Right ventricle myocardium superior (tissue), 1 donor: ENCODE results near the gene CEP20. TPM values are rescaled to one million over a fixed set of nuclear protein-coding genes. Genes with fewer than 3 reads are reported as not detected.
"Not testable (repeated sequence)": the region's sequence is repeated elsewhere in the genome, so short reads cannot be mapped to it uniquely, and the experiment has no call there.

Experiments used
- ATAC-seq: fragments of 200-7000 bp; cut with Tn5 transposase; one replicate; pipeline ENCODE4 v1.9.1; 2020; ENCODE audit warnings: mild to moderate bottlenecking; ENCODE audit not compliant: poor library complexity
- DNase-seq: peaks from one replicate; pipeline ENCODE4 v3.0.0-alpha.2; 2020
- intact Hi-C: fragments of 100-400 bp; cut with DNase I; formaldehyde crosslinking; loops from one replicate; pipeline ENCODE4 v1.11.2; 2022
- long read RNA-seq: library from polyadenylated mRNA; unstranded; transcript quantifications from one replicate; pipeline ENCODE4 v2.0.0, GENCODE V29; 2021
- total RNA-seq: library from RNA; stranded (reverse); fragmentation: NEBNext Ultra II Directional; extraction: Animal tissue kit (Norgen Biotek cat#: 25700); gene quantifications from one replicate; pipeline ENCODE4 v1.2.1, GENCODE V29; 2021
- donor health status: DM: no; HTN: yes; CAD: no; lungs with severe emphysema.

CEP20 gene
- total RNA-seq: 27.7 TPM
- long read RNA-seq, transcript FOPNL-205 (6 exons, 646 nt): minor isoform, 8 of 110 reads
- long read RNA-seq, transcript FOPNL-208 (4 exons, 565 nt): minor isoform, 6 of 110 reads
- long read RNA-seq, transcript FOPNL-201 (5 exons, 2,275 nt): major isoform, 88 of 110 reads
- long read RNA-seq, partial matches to known transcripts: 2 of 110 reads
- long read RNA-seq, other reads (novel, unspliced or antisense): 0 of 110 reads

- intact Hi-C loops: no loop called here
- peak; percentile 100 for DNase-seq
- peak; percentile 100 for ATAC-seq
Measured at GRCh38 chr16:15888072-15888976, at the start of gene CEP20. Gene CEP20, minus strand, starts transcription at chr16:15888603. Its CDS starts 18 bp downstream, at chr16:15888585.

- ATAC-seq, intact Hi-C loops, DNase-seq: not testable (repeated sequence)
Measured at GRCh38 chr16:15936809-15937208, 48.4 kb upstream of the CEP20 start.

- ATAC-seq (no peak), DNase-seq (no peak)
- intact Hi-C loops: no loop called here
Measured at GRCh38 chr16:15934991-15935390, 46.6 kb upstream of the CEP20 start.

GRCh38 chr16:15933781-15934180 lies 45.4 kb upstream of the CEP20 start:
- intact Hi-C loops: no loop called here
- ATAC-seq (no peak), DNase-seq (no peak)

GRCh38 chr16:15932939-15933338 lies 44.5 kb upstream of the CEP20 start:
- intact Hi-C loops: no loop called here
- no peak for DNase-seq

GRCh38 chr16:15928261-15929104 lies 40.1 kb upstream of the CEP20 start:
- DNase-seq: no peak
- no peak for ATAC-seq
- intact Hi-C loops: loop anchor here (10.0 kb wide), 1 partner anchor 84 kb away; no protein-coding TSS in a partner anchor

More at GRCh38 chr16:15932939-15933338, 44.5 kb upstream of the CEP20 start:
- no peak for ATAC-seq

- intact Hi-C loops: loop anchor here (10.0 kb wide), 1 partner anchor 81 kb away; no protein-coding TSS in a partner anchor
- no peak for ATAC-seq
- no peak for DNase-seq
Measured at GRCh38 chr16:15925631-15926030, 37.2 kb upstream of the CEP20 start.

- intact Hi-C loops: loop anchor here (10.0 kb wide), 1 partner anchor 80 kb away; no protein-coding TSS in a partner anchor
- ATAC-seq (no peak), DNase-seq (no peak)
Measured at GRCh38 chr16:15924996-15925395, 36.6 kb upstream of the CEP20 start.

GRCh38 chr16:15919331-15919730 lies 30.9 kb upstream of the CEP20 start:
- DNase-seq (no peak), ATAC-seq (no peak)
- intact Hi-C loops: no loop called here

GRCh38 chr16:15918314-15918713 lies 29.9 kb upstream of the CEP20 start:
- not testable (repeated sequence) for ATAC-seq, DNase-seq

GRCh38 chr16:15916323-15916722 lies 27.9 kb upstream of the CEP20 start:
- no peak for ATAC-seq
- no peak for DNase-seq
- intact Hi-C loops: no loop called here

More at GRCh38 chr16:15918314-15918713, 29.9 kb upstream of the CEP20 start:
- intact Hi-C loops: not testable (repeated sequence)

- ATAC-seq: no peak
- intact Hi-C loops: no loop called here
- no peak for DNase-seq
Measured at GRCh38 chr16:15915555-15916081, 27.2 kb upstream of the CEP20 start.

GRCh38 chr16:15913046-15913698 lies 24.8 kb upstream of the CEP20 start:
- intact Hi-C loops: no loop called here
- no peak for ATAC-seq

GRCh38 chr16:15911198-15911597 lies 22.8 kb upstream of the CEP20 start:
- no peak for DNase-seq
- intact Hi-C loops: no loop called here
- ATAC-seq: no peak

More at GRCh38 chr16:15913046-15913698, 24.8 kb upstream of the CEP20 start:
- DNase-seq: no peak

GRCh38 chr16:15907863-15908478 lies 19.6 kb upstream of the CEP20 start:
- intact Hi-C loops: loop anchor here (10.0 kb wide), 1 partner anchor 67 kb away; no protein-coding TSS in a partner anchor
- no peak for ATAC-seq
- DNase-seq: no peak

GRCh38 chr16:15906439-15906838 lies 18.0 kb upstream of the CEP20 start:
- ATAC-seq (no peak), DNase-seq (no peak)
- intact Hi-C loops: loop anchor here (10.0 kb wide), 1 partner anchor 68 kb away; no protein-coding TSS in a partner anchor

GRCh38 chr16:15903960-15904359 lies 15.6 kb upstream of the CEP20 start:
- DNase-seq: no peak
- intact Hi-C loops: loop anchor here (10.0 kb wide), 1 partner anchor 71 kb away; no protein-coding TSS in a partner anchor

More at GRCh38 chr16:15903960-15904359, 15.6 kb upstream of the CEP20 start:
- ATAC-seq: no peak
